GM19238 (cell line): Measurements from ENCODE around the gene SLC7A8.
A peak's percentile ranks its signal among the peaks of the same experiment; 100 is the strongest.

Experiments used
- DNase-seq: peaks from one replicate; pipeline ENCODE4 v3.0.0; 2011; ENCODE audit warnings: low spot score; ENCODE audit not compliant: insufficient read length

SLC7A8 gene

GRCh38 chr14:23095196-23096108 is 88.0 kb downstream of the SLC7A8 start, which contains the start of gene C14orf119:
Gene C14orf119 (plus strand): TSS chr14:23095505. CDS start chr14:23097659, 2,154 bp downstream.
- DNase-seq, result peak; percentile 92

- DNase-seq, result peak; percentile 65
These were observed 88.7 kb downstream of the SLC7A8 start, which contains the start of gene ACIN1 for GRCh38 chr14:23094666-23095195. Gene ACIN1 (minus strand): TSS chr14:23095136. CDS start chr14:23095112, 24 bp downstream.

- no peak for DNase-seq
These were observed 89.3 kb downstream of the SLC7A8 start for GRCh38 chr14:23093991-23094665.

GRCh38 chr14:23093526-23093925 is 89.9 kb downstream of the SLC7A8 start:
- no peak for DNase-seq

GRCh38 chr14:23093104-23093503 is 90.4 kb downstream of the SLC7A8 start:
- no peak for DNase-seq

GRCh38 chr14:23091294-23092225 is 91.9 kb downstream of the SLC7A8 start:
- DNase-seq, result no peak

- no peak for DNase-seq
These were observed 93.2 kb downstream of the SLC7A8 start for GRCh38 chr14:23090254-23090636.

- no peak for DNase-seq
These were observed 93.8 kb downstream of the SLC7A8 start for GRCh38 chr14:23089498-23090253.

- DNase-seq, result no peak
These were observed 96.9 kb downstream of the SLC7A8 start for GRCh38 chr14:23086565-23086964.

- DNase-seq, result no peak
These were observed 98.0 kb downstream of the SLC7A8 start for GRCh38 chr14:23085458-23085857.

- no peak for DNase-seq
These were observed 103.0 kb downstream of the SLC7A8 start for GRCh38 chr14:23080474-23080873.

GRCh38 chr14:23079716-23080115 is 103.7 kb downstream of the SLC7A8 start:
- DNase-seq, result no peak

GRCh38 chr14:23078692-23079116 is 104.8 kb downstream of the SLC7A8 start:
- DNase-seq, result no peak

GRCh38 chr14:23077962-23078361 is 105.5 kb downstream of the SLC7A8 start:
- no peak for DNase-seq

- DNase-seq, result no peak
These were observed 106.6 kb downstream of the SLC7A8 start for GRCh38 chr14:23076785-23077408.
